Neural cell (in vitro differentiated cells): Measurements from ENCODE around the gene WWTR1. TPM values are rescaled to one million over a fixed set of nuclear protein-coding genes. Genes with fewer than 3 reads are reported as not detected.

Source experiments
- H2AFZ ChIP-seq: fragments of 200-600, 300-800 bp; sonication (generic), shearing (Covaris generic); 2 replicates; pipeline ENCODE4 v1.6.0; 2014; ENCODE audit warnings: low read depth, mild to moderate bottlenecking, antibody characterized with exemption, low read length, moderate library complexity
- H3F3A ChIP-seq: fragments of 200-600 bp; shearing (Covaris generic); 2 replicates; pipeline ENCODE4 v1.6.1; 2016; ENCODE audit warnings: mild to moderate bottlenecking, moderate library complexity, mixed read lengths, antibody characterized with exemption, low read length; ENCODE audit not compliant: insufficient read depth, poor library complexity, severe bottlenecking
- H3K27ac ChIP-seq: fragments of 200-600, 300-800 bp; sonication (generic), shearing (Covaris generic); 2 replicates; pipeline ENCODE4 v1.5.1; 2014; ENCODE audit warnings: mild to moderate bottlenecking, low read length, moderate library complexity
- H3K27me3 ChIP-seq: fragments of 300-800, 200-600 bp; sonication (generic), shearing (Covaris generic); 2 replicates; pipeline ENCODE4 v1.6.0; 2014; ENCODE audit warnings: mild to moderate bottlenecking, low read depth, low read length, moderate library complexity; ENCODE audit not compliant: insufficient read depth
- H3K36me3 ChIP-seq: fragments of 300-800, 200-600 bp; sonication (generic), shearing (Covaris generic); 2 replicates; pipeline ENCODE4 v1.5.1; 2014; ENCODE audit warnings: mild to moderate bottlenecking, antibody characterized with exemption, low read length, moderate library complexity; ENCODE audit not compliant: insufficient read depth
- H3K4me2 ChIP-seq: fragments of 300-800, 200-600 bp; sonication (generic), shearing (Covaris generic); 2 replicates; pipeline ENCODE4 v1.6.0; 2014; ENCODE audit warnings: mild to moderate bottlenecking, low read length
- H3K4me3 ChIP-seq: fragments of 300-800, 200-600 bp; sonication (generic), shearing (Covaris generic); 2 replicates; pipeline ENCODE4 v1.5.1; 2014; ENCODE audit warnings: mild to moderate bottlenecking, low read length, moderate library complexity
- H3K79me2 ChIP-seq: fragments of 200-600 bp; shearing (Covaris generic); replicated peaks from 2 replicates; pipeline ENCODE4 v1.6.0; 2014; ENCODE audit warnings: mild to moderate bottlenecking, low read length, moderate library complexity; ENCODE audit not compliant: insufficient read depth
- H3K9ac ChIP-seq: fragments of 300-800, 200-600 bp; sonication (generic), shearing (Covaris generic); 2 replicates; pipeline ENCODE4 v1.6.1; 2016; ENCODE audit warnings: mild to moderate bottlenecking, low read length, mixed read lengths
- H3K9me2 ChIP-seq: fragments of 200-600 bp; shearing (Covaris generic); 2 replicates; pipeline ENCODE4 v1.6.1; 2016; ENCODE audit warnings: mild to moderate bottlenecking, low read length, mixed read lengths; ENCODE audit not compliant: insufficient read depth
- H3K9me3 ChIP-seq: fragments of 200-600, 300-800 bp; sonication (generic), shearing (Covaris generic); 2 replicates; pipeline ENCODE4 v1.6.1; 2016; ENCODE audit warnings: mild to moderate bottlenecking, mixed run types, low read length, moderate library complexity, mixed read lengths
- H4K20me1 ChIP-seq: fragments of 200-600 bp; shearing (Covaris generic); 2 replicates; pipeline ENCODE4 v1.6.1; 2016; ENCODE audit warnings: mild to moderate bottlenecking, mixed run types; ENCODE audit not compliant: insufficient read depth
- CTCF ChIP-seq: fragments of 450-650 bp; IDR thresholded peaks from 2 replicates; pipeline ENCODE4 v1.5.1; 2014; ENCODE audit warnings: antibody characterized with exemption, mild to moderate bottlenecking, moderate library complexity; ENCODE audit not compliant: poor library complexity, severe bottlenecking
- EP300 ChIP-seq: fragments of 450-650 bp; conservative IDR thresholded peaks from 2 replicates; pipeline ENCODE4 v1.6.1; 2014; ENCODE audit warnings: antibody characterized with exemption, mild to moderate bottlenecking, moderate library complexity; ENCODE audit not compliant: poor library complexity, severe bottlenecking
- EZH2 ChIP-seq: fragments of 200-600, 300-800 bp; shearing (Covaris generic), sonication (generic); IDR thresholded peaks from 2 replicates; pipeline ENCODE4 v1.6.1; 2014; ENCODE audit warnings: antibody characterized with exemption, low read length, borderline replicate concordance, mild to moderate bottlenecking; ENCODE audit not compliant: insufficient read depth, poor library complexity, severe bottlenecking
- MXI1 ChIP-seq: fragments of 450-650 bp; conservative IDR thresholded peaks from 2 replicates; pipeline ENCODE4 v1.6.1; 2014; ENCODE audit warnings: antibody characterized with exemption, mild to moderate bottlenecking; ENCODE audit not compliant: poor library complexity, severe bottlenecking
- POLR2AphosphoS5 ChIP-seq: IDR thresholded peaks from 2 replicates; pipeline ENCODE4 v1.6.1; 2012
- RAD21 ChIP-seq: fragments of 450-650 bp; conservative IDR thresholded peaks from 2 replicates; pipeline ENCODE4 v1.6.1; 2014; ENCODE audit warnings: antibody characterized with exemption, mild to moderate bottlenecking, moderate library complexity
- REST ChIP-seq: IDR thresholded peaks from 2 replicates; pipeline ENCODE4 v1.6.1; 2012; ENCODE audit warnings: borderline replicate concordance
- SMC3 ChIP-seq: fragments of 450-650 bp; conservative IDR thresholded peaks from 2 replicates; pipeline ENCODE4 v1.6.1; 2014; ENCODE audit warnings: antibody characterized with exemption, mild to moderate bottlenecking, moderate library complexity; ENCODE audit not compliant: poor library complexity
- TAF1 ChIP-seq: IDR thresholded peaks from 2 replicates; pipeline ENCODE4 v1.6.1; 2012; ENCODE audit warnings: low read depth
- polyA plus RNA-seq: library from polyadenylated mRNA; depleted of rRNA; stranded (reverse); fragments of >200 nt; gene quantifications from 2 replicates; pipeline ENCODE4 v1.2.3, GENCODE V29; 2014

WWTR1 gene
- polyA plus RNA-seq, 1 donor from 2014 or later = 0.97 TPM

- Histone ChIP-seq H4K20me1 (no peaks in the 10 kb centered on the region), H3K27me3 (no peaks in the 10 kb centered on the region), H2AFZ (no peak overlapping the region), H3K79me2 (no peaks in the 10 kb centered on the region), H3K27ac (no peak overlapping the region), H3F3A (no peaks in the 10 kb centered on the region), H3K9me3 (no peaks in the 10 kb centered on the region), H3K9ac (no peak overlapping the region), H3K9me2 (no peaks in the 10 kb centered on the region), H3K4me3 (no peak overlapping the region), H3K36me3 (no peaks in the 10 kb centered on the region), H3K4me2 (no peak overlapping the region)
- TF ChIP-seq TAF1 = no peak
- TF ChIP-seq EZH2 = no peak
- TF ChIP-seq EP300 = no peak
- no peak for TF ChIP-seq RAD21
- TF ChIP-seq CTCF = no peak
- no peak for TF ChIP-seq REST
- no peak for TF ChIP-seq POLR2AphosphoS5
- TF ChIP-seq SMC3 = no peak
- no peak for TF ChIP-seq MXI1
Observed at GRCh38 chr3:149582395-149582794, 75.4 kb downstream of the WWTR1 start.

GRCh38 chr3:149581681-149582370 lies 76.0 kb downstream of the WWTR1 start:
- no peak for TF ChIP-seq REST
- no peak for TF ChIP-seq EZH2
- TF ChIP-seq MXI1 = no peak
- no peak for TF ChIP-seq SMC3
- TF ChIP-seq EP300 = no peak
- Histone ChIP-seq H3K4me2 (no peak overlapping the region), H3K4me3 (no peak overlapping the region), H3K9me2 (no peaks in the 10 kb centered on the region), H3F3A (no peaks in the 10 kb centered on the region), H3K9ac (no peak overlapping the region), H4K20me1 (no peaks in the 10 kb centered on the region), H3K9me3 (no peaks in the 10 kb centered on the region), H3K27ac (no peak overlapping the region), H3K27me3 (no peaks in the 10 kb centered on the region), H2AFZ (no peak overlapping the region), H3K36me3 (no peaks in the 10 kb centered on the region), H3K79me2 (no peaks in the 10 kb centered on the region)
